ENCODE measurements around the gene HNRNPH3. TPM values are rescaled to one million over a fixed set of nuclear protein-coding genes. Genes with fewer than 3 reads are reported as not detected.

The HNRNPH3 gene, protein sequence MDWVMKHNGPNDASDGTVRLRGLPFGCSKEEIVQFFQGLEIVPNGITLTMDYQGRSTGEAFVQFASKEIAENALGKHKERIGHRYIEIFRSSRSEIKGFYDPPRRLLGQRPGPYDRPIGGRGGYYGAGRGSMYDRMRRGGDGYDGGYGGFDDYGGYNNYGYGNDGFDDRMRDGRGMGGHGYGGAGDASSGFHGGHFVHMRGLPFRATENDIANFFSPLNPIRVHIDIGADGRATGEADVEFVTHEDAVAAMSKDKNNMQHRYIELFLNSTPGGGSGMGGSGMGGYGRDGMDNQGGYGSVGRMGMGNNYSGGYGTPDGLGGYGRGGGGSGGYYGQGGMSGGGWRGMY
- 100 to 1,000 TPM; 128 to 186 (median 137) TPM for total RNA-seq
- 51.7 TPM for total RNA-seq (2013)
- total RNA-seq: 21.2 to 213 (median 54.6) reads per million in 29 experiments

DNA sequence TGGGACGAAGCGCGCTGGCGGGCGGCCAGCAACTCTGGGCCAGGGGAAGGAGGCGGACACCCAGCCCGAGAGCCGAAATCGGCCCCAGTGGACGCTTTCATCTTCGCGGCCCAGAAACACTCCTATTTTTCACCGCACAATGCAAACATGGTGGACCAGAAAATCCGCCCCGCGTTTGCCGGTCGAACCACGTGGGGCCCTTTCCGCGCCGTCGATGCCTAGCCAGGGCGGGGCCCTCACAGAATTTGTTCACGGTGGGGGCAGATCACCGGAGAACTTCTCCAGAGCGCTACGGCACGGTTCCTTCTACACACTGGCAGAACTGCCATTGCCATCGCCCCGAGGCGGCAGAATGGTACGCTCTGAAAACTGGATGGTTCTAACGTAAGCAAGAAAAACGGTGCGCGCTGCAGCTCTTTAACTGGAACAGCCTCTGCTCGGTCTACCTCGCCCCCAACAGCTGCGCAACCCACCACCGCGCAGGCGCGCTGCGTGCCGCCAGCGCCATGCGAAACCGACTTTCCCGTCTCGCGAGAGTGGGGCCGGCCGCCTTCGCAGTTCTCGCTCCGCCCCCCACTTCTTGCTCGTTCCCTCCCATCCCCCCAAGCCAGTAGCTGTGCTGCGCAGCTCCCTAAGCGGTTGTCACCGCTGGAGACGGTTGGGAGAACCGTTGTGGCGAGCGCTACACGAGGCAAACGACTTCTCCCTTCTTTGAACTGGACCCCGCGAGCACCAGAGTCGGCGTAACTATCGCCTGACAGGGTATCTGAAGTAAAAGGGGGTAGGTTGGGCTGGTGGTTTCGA, at the start of gene HNRNPH3:
TSS of gene HNRNPH3 (plus strand) at position 610 of the 804 bp plus-strand sequence. CDS start 5,158 bp downstream, outside the sequence.
- WGBS (ENCODE audit: insufficient coverage): under 1% methylated on average over 66 of the region's 73 CpGs
- Mint-ChIP-seq H3K9me3 (no peaks in the 10 kb centered on the region), H3K36me3 (peaks cover 5% of the 10 kb centered on the region), H3K4me3 (peak within 1 kb of the TSS; percentile 98 to 100 (median 100)), H3K4me1 (peaks cover 44 to 61% (median 47%) of the 10 kb centered on the region in 3 donors), H3K27me3 (no peaks in the 10 kb centered on the region), H3K27ac (peak within 1 kb of the TSS; percentile 100)
- peak within 1 kb of the TSS; percentile 77 to 88 for H3K4me3 ChIP-seq (ENCODE audit: control insufficient read depth in 1 of 2, extremely low read depth in 1 of 2, low read length in 1 of 2)
- peak; percentile 83 to 86 (median 84) for ATAC-seq (replicated peaks in 1 of 4)
- peaks cover 16 to 34% of the 10 kb centered on the region in 2 experiments for H3K4me1 ChIP-seq (ENCODE audit: control insufficient read depth in 1 of 2, extremely low read depth in 1 of 2, insufficient read depth in 2 of 2, low read length in 2 of 2)
- ChIA-PET POLR2A (interaction anchor here (0.6 to 0.8 kb wide), 8 partner anchors 15 to 1022 kb away, joined by 3 to 18 read pairs (median 4); no protein-coding TSS in a partner anchor), CTCF (interaction anchor here in 1 of 2 donors (0.6 to 1.0 kb wide), 4 partner anchors 14 to 427 kb away, joined by 3 to 8 read pairs (median 4); no protein-coding TSS in a partner anchor)
- peak within 1 kb of the TSS; percentile 95 for H3K27ac ChIP-seq (ENCODE audit: low read length)
- peak; percentile 97 to 100 (median 98) for DNase-seq
- no peaks in the 10 kb centered on the region for H3K27me3 ChIP-seq (replicated peaks in 1 of 2; ENCODE audit: control insufficient read depth in 2 of 2, extremely low read depth in 1 of 2, insufficient read depth in 2 of 2, low read length in 1 of 2)
- H3K36me3 ChIP-seq (ENCODE audit: control insufficient read depth in 2 of 2, extremely low read depth in 1 of 2, insufficient read depth in 1 of 2, low read length in 1 of 2): peaks cover 0 to 3% of the 10 kb centered on the region in 2 donors
- H3K9me3 ChIP-seq: no peaks in the 10 kb centered on the region

DNA sequence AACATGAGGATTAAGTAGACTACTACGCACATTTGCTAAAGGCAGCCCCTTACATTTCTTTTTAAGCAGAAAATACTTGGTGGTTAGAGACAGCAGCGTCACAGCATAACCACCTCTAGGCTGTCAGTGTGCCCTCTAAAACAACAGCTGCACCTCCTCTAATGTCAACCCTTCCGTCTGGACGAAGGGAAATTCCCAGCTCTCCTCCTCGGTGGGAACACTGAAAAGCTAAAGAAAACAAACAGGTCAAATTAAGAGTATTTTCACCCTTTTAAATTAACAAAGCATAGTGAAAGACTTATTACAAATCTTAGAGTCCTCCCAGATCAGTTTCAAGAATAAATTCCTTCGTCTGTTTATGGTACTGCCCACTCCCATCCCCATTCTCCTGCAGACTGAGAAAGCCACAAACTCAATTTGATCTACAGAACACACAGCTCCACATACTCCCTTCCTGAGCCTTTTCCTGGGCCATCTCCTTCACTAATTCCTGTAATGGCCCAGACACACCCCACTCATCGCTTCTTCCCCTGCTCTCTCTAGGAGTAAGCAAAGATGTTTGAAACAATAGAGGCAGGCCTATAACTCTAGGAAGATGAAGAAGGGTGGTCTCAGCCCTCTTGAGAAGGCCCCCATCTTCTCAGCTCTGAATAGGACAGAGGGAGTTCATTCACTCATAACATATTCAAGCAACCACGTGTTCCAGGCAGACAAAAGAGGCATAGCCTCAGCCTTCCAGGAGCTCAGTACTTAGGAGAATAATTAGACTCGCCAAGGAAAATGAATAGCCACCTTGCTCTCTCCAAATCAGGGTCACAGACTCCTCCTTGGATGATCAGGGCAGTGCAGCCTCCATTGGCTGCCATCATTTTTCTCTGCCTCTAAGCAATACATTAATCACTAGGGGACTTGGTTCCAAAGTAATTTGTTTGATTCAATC, 47.5 kb upstream of the HNRNPH3 start:
- Histone ChIP-seq H3K27me3 (replicated peaks in 1 of 2; ENCODE audit: control insufficient read depth in 2 of 2, extremely low read depth in 1 of 2, insufficient read depth in 2 of 2, low read length in 1 of 2) (no peaks in the 10 kb centered on the region), H3K36me3 (ENCODE audit: control insufficient read depth in 2 of 2, extremely low read depth in 1 of 2, insufficient read depth in 1 of 2, low read length in 1 of 2) (no peaks in the 10 kb centered on the region), H3K9me3 (no peaks in the 10 kb centered on the region), H3K4me3 (ENCODE audit: control insufficient read depth in 1 of 2, extremely low read depth in 1 of 2, low read length in 1 of 2) (no peak overlapping the region), H3K4me1 (ENCODE audit: control insufficient read depth in 1 of 2, extremely low read depth in 1 of 2, insufficient read depth in 2 of 2, low read length in 2 of 2) (no peaks in the 10 kb centered on the region), H3K27ac (ENCODE audit: low read length) (no peak overlapping the region)
- Mint-ChIP-seq H3K27me3 (no peaks in the 10 kb centered on the region), H3K4me1 (no peaks in the 10 kb centered on the region), H3K27ac (no peak overlapping the region), H3K4me3 (no peak overlapping the region), H3K36me3 (no peaks in the 10 kb centered on the region), H3K9me3 (no peaks in the 10 kb centered on the region)
- ChIA-PET CTCF (interaction anchor here (0.5 to 1.2 kb wide), 2 partner anchors 18 to 19 kb away, joined by 3 to 4 read pairs; no protein-coding TSS in a partner anchor), POLR2A (no interaction called here)
- WGBS (ENCODE audit: insufficient coverage): 80% methylated on average over 8 of the region's 9 CpGs
- ATAC-seq (replicated peaks in 1 of 4) (no peak), DNase-seq (no peak)

DNA sequence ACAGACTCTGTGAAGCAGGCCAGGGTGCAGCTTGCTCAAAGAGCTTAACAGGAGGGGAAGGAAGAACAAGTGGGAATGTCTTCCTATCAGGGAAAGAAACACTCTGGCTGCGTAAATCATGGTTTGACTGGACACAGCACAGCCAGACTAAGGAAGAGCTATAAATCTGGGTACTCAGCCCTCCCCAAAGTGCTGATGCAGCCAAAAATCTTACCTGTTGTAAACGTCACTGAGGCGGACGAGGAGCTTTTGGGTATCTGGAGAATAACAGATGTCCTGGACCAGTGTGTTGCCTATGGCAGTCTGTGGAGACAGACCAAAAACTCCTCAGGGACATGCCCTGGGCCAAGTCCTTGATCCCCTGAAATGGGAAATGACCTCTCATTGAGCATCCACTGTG, 43.1 kb upstream of the HNRNPH3 start:
- Histone ChIP-seq H3K36me3 (ENCODE audit: control insufficient read depth in 2 of 2, extremely low read depth in 1 of 2, insufficient read depth in 1 of 2, low read length in 1 of 2) (no peaks in the 10 kb centered on the region), H3K27ac (ENCODE audit: low read length) (no peak overlapping the region), H3K27me3 (replicated peaks in 1 of 2; ENCODE audit: control insufficient read depth in 2 of 2, extremely low read depth in 1 of 2, insufficient read depth in 2 of 2, low read length in 1 of 2) (no peaks in the 10 kb centered on the region), H3K4me3 (ENCODE audit: control insufficient read depth in 1 of 2, extremely low read depth in 1 of 2, low read length in 1 of 2) (no peak overlapping the region), H3K4me1 (ENCODE audit: control insufficient read depth in 1 of 2, extremely low read depth in 1 of 2, insufficient read depth in 2 of 2, low read length in 2 of 2) (no peaks in the 10 kb centered on the region), H3K9me3 (no peaks in the 10 kb centered on the region)
- H3K27me3 Mint-ChIP-seq: no peaks in the 10 kb centered on the region
- no peaks in the 10 kb centered on the region for H3K9me3 Mint-ChIP-seq
- ATAC-seq (replicated peaks in 1 of 4) (no peak), DNase-seq (no peak)
- ChIA-PET CTCF (no interaction called here), POLR2A (no interaction called here)
- 88% methylated on average over 4 of the region's 4 CpGs for WGBS (ENCODE audit: insufficient coverage)
- no peak overlapping the region for H3K4me3 Mint-ChIP-seq
- H3K36me3 Mint-ChIP-seq: no peaks in the 10 kb centered on the region
- no peak overlapping the region for H3K27ac Mint-ChIP-seq
- no peaks in the 10 kb centered on the region for H3K4me1 Mint-ChIP-seq

DNA sequence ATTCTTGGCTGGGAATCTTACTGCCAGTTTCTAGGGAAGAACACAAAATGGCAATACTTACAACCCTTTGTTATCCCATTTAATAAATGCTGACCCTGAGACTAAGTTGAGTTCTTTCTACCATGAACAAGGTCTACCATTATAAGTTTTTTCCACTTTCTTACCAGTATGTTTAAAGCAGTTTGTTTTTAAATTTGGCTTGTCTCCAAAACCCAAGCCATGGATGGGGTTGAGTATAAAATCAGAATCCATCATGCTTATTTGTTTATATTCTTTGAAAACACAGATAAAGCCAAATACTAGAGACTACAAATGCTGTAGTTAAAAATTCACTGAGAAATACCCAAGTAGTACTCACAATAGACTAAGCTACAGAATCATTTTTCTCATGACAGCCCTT, 41.1 kb upstream of the HNRNPH3 start:
- Histone ChIP-seq H3K4me1 (ENCODE audit: control insufficient read depth in 1 of 2, extremely low read depth in 1 of 2, insufficient read depth in 2 of 2, low read length in 2 of 2) (no peaks in the 10 kb centered on the region), H3K36me3 (ENCODE audit: control insufficient read depth in 2 of 2, extremely low read depth in 1 of 2, insufficient read depth in 1 of 2, low read length in 1 of 2) (no peaks in the 10 kb centered on the region), H3K9me3 (no peaks in the 10 kb centered on the region), H3K27me3 (replicated peaks in 1 of 2; ENCODE audit: control insufficient read depth in 2 of 2, extremely low read depth in 1 of 2, insufficient read depth in 2 of 2, low read length in 1 of 2) (no peaks in the 10 kb centered on the region), H3K27ac (ENCODE audit: low read length) (no peak overlapping the region), H3K4me3 (ENCODE audit: control insufficient read depth in 1 of 2, extremely low read depth in 1 of 2, low read length in 1 of 2) (no peak overlapping the region)
- H3K4me3 Mint-ChIP-seq: no peak overlapping the region
- no peaks in the 10 kb centered on the region for H3K4me1 Mint-ChIP-seq
- CTCF ChIA-PET: no interaction called here
- DNase-seq: no peak
- ATAC-seq (replicated peaks in 1 of 4): no peak
- POLR2A ChIA-PET: no interaction called here
- H3K36me3 Mint-ChIP-seq: no peaks in the 10 kb centered on the region
- H3K27me3 Mint-ChIP-seq: no peaks in the 10 kb centered on the region
- no peaks in the 10 kb centered on the region for H3K9me3 Mint-ChIP-seq
- H3K27ac Mint-ChIP-seq: no peak overlapping the region

DNA sequence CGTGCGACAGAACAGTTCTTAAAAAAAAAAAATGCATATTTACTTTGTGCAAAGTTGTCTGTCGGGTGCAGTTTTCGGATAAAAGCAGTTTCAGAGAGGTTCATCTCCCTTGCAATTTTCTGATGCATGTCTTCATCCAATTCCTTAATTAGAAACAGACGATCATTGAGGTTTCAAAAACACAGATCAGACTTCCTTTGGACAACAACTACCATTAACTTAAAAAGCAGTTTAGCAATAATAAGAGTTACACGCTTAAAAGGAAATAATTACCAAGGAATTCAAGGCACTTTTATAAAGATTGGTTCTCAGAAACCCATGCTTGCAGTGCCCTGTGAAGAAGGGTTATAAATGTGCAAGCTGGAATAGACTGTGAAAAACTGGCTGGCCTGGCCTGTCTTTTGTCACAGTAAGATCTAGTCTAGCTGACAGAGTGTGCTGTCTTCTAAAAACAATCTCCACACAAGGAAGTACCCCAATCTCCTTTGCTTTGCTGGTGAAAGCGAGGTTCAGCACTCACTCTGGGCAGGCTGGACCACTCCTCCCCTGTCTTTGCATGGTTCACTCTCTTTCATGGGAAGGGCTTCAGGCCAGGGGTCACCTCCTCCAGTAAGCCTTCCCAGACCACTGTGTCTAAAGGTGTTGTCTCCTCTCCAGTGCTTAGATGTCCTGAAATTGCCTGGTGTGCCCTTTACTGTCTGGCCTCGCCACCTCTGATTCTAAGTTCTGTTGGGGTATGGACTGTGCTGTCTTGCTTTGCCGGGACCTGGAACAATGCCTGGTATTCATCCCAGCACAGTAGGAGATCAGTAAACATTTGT, 34.8 kb upstream of the HNRNPH3 start:
- H3K4me1 ChIP-seq (ENCODE audit: control insufficient read depth in 1 of 2, extremely low read depth in 1 of 2, insufficient read depth in 2 of 2, low read length in 2 of 2): no peaks in the 10 kb centered on the region
- no peak overlapping the region for H3K27ac ChIP-seq (ENCODE audit: low read length)
- H3K27me3 ChIP-seq (replicated peaks in 1 of 2; ENCODE audit: control insufficient read depth in 2 of 2, extremely low read depth in 1 of 2, insufficient read depth in 2 of 2, low read length in 1 of 2): no peaks in the 10 kb centered on the region
- Mint-ChIP-seq H3K27ac (no peak overlapping the region), H3K4me3 (no peak overlapping the region), H3K27me3 (no peaks in the 10 kb centered on the region), H3K9me3 (no peaks in the 10 kb centered on the region), H3K36me3 (no peaks in the 10 kb centered on the region), H3K4me1 (peaks cover 0 to 2% (median 0%) of the 10 kb centered on the region in 3 donors)
- H3K9me3 ChIP-seq: no peaks in the 10 kb centered on the region
- WGBS (ENCODE audit: insufficient coverage): 79% methylated on average over 3 of the region's 9 CpGs
- DNase-seq (no peak), ATAC-seq (replicated peaks in 1 of 4) (no peak)
- no peaks in the 10 kb centered on the region for H3K36me3 ChIP-seq (ENCODE audit: control insufficient read depth in 2 of 2, extremely low read depth in 1 of 2, insufficient read depth in 1 of 2, low read length in 1 of 2)
- no peak overlapping the region for H3K4me3 ChIP-seq (ENCODE audit: control insufficient read depth in 1 of 2, extremely low read depth in 1 of 2, low read length in 1 of 2)
- ChIA-PET CTCF (no interaction called here), POLR2A (interaction anchor here in 1 of 2 donors (0.6 kb wide), 1 partner anchor 9 kb away, joined by 3 read pairs; no protein-coding TSS in a partner anchor)
